ENCODE measurements around the gene FUBP1. TPM values are rescaled to one million over a fixed set of nuclear protein-coding genes. Genes with fewer than 3 reads are reported as not detected.

FUBP1 gene, protein sequence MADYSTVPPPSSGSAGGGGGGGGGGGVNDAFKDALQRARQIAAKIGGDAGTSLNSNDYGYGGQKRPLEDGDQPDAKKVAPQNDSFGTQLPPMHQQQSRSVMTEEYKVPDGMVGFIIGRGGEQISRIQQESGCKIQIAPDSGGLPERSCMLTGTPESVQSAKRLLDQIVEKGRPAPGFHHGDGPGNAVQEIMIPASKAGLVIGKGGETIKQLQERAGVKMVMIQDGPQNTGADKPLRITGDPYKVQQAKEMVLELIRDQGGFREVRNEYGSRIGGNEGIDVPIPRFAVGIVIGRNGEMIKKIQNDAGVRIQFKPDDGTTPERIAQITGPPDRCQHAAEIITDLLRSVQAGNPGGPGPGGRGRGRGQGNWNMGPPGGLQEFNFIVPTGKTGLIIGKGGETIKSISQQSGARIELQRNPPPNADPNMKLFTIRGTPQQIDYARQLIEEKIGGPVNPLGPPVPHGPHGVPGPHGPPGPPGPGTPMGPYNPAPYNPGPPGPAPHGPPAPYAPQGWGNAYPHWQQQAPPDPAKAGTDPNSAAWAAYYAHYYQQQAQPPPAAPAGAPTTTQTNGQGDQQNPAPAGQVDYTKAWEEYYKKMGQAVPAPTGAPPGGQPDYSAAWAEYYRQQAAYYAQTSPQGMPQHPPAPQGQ
- total RNA-seq, result 106 and 115 TPM in 2 replicates

GRCh38 chr1:77978969-77979876 is at the start of gene FUBP1:
FUBP1 (minus strand) TSS chr1:77979072; CDS start chr1:77979004, 68 bp downstream.

GRCh38 chr1:78004719-78005447 is 26.0 kb upstream of the FUBP1 start, which contains the start of gene DNAJB4:
DNAJB4 (plus strand) TSS chr1:78004939; CDS start chr1:78005111, 172 bp downstream.

Other genes with a start within 250 kb of the FUBP1 start
- 65.4 and 67.1 TPM in 2 replicates for gene USP33, start 219.2 kb downstream of the FUBP1 start, total RNA-seq
- 11.9 and 14.3 TPM in 2 replicates for gene MIGA1, start 199.4 kb downstream of the FUBP1 start, total RNA-seq
- gene NEXN, start 90.4 kb downstream of the FUBP1 start, total RNA-seq, result 11.2 and 26.5 TPM in 2 replicates
- 71.5 and 72.1 TPM in 2 replicates for gene DNAJB4, start 25.9 kb upstream of the FUBP1 start, total RNA-seq
- 0.62 and 0.92 TPM in 2 replicates for gene GIPC2, start 66.9 kb upstream of the FUBP1 start, total RNA-seq

Measured in aortic smooth muscle cell (primary cell).